GM20431 (cell line): ENCODE measurements around the gene PDE6D.

ENCODE experiments used
- in situ Hi-C: fragments of 300-500 bp; cut with MseI, MboI; formaldehyde crosslinking; loops from one replicate; pipeline ENCODE4 v1.15.0; 2020; ENCODE audit warnings: low sequenced_read_pairs; ENCODE audit not compliant: unreplicated experiment

PDE6D gene

GRCh38 chr2:231685349-231686191, 95.5 kb downstream of the PDE6D start:
- in situ Hi-C loops: no loop called here

- in situ Hi-C loops: no loop called here
Observed at GRCh38 chr2:231684314-231685223, 96.5 kb downstream of the PDE6D start.

GRCh38 chr2:231683292-231684235, 97.5 kb downstream of the PDE6D start:
- in situ Hi-C loops: no loop called here

GRCh38 chr2:231682603-231683291, 98.3 kb downstream of the PDE6D start:
- in situ Hi-C loops: no loop called here
